Measurements from ENCODE around the gene RBX1.
"Not testable (repeated sequence)": the region's sequence is repeated elsewhere in the genome, so short reads cannot be mapped to it uniquely, and the experiment has no call there.

RBX1 gene

GRCh38 chr22:40973144-40973543 lies 22.0 kb downstream of the RBX1 start:
- no peak for DNase-seq

- no peak for DNase-seq
Measured at GRCh38 chr22:40975366-40975765, 24.2 kb downstream of the RBX1 start.

GRCh38 chr22:40976866-40977700 lies 25.9 kb downstream of the RBX1 start:
- DNase-seq, result no peak

- DNase-seq, result no peak
Measured at GRCh38 chr22:40979198-40979597, 28.0 kb downstream of the RBX1 start.

GRCh38 chr22:40979871-40980270 lies 28.7 kb downstream of the RBX1 start:
- DNase-seq, result no peak

- DNase-seq, result no peak
Measured at GRCh38 chr22:40982482-40983385, 31.6 kb downstream of the RBX1 start.

- DNase-seq, result no peak
Measured at GRCh38 chr22:40991298-40991697, 40.1 kb downstream of the RBX1 start.

GRCh38 chr22:40995821-40996220 lies 44.6 kb downstream of the RBX1 start:
- DNase-seq, result no peak

- DNase-seq, result no peak
Measured at GRCh38 chr22:40997520-40997919, 46.3 kb downstream of the RBX1 start.

- no peak for DNase-seq
Measured at GRCh38 chr22:41000040-41000565, 48.9 kb downstream of the RBX1 start.

- no peak for DNase-seq
Measured at GRCh38 chr22:41000941-41001721, 50.0 kb downstream of the RBX1 start.

GRCh38 chr22:41001722-41002122 lies 50.5 kb downstream of the RBX1 start:
- DNase-seq, result no peak

GRCh38 chr22:41002386-41002785 lies 51.2 kb downstream of the RBX1 start:
- DNase-seq, result not testable (repeated sequence)

- no peak for DNase-seq
Measured at GRCh38 chr22:41003066-41003465, 51.9 kb downstream of the RBX1 start.

- DNase-seq, result no peak
Measured at GRCh38 chr22:41003976-41004375, 52.8 kb downstream of the RBX1 start.

- DNase-seq, result no peak
Measured at GRCh38 chr22:41009222-41009948, 58.2 kb downstream of the RBX1 start.

- no peak for DNase-seq
Measured at GRCh38 chr22:41015003-41015402, 63.8 kb downstream of the RBX1 start.

- DNase-seq, result peak in 1 of 2 experiments; percentile 41
Measured at GRCh38 chr22:41021061-41021612, 70.0 kb downstream of the RBX1 start.

GRCh38 chr22:41021613-41022454 lies 70.7 kb downstream of the RBX1 start:
- DNase-seq, result peak in 1 of 2 experiments; percentile 72

GRCh38 chr22:41022470-41023298 lies 71.5 kb downstream of the RBX1 start:
- peak; percentile 62 to 91 for DNase-seq
